HFF-Myc (cell line): Measurements from ENCODE around the gene CDNF.

Experiments
- DNase-seq: peaks from one replicate; pipeline ENCODE4 v3.0.0-alpha.2; 2011; ENCODE audit warnings: low read depth; ENCODE audit errors: extremely low read depth
- H3K4me3 ChIP-seq: replicated peaks from 2 replicates; pipeline ENCODE4 v1.5.1; 2011; ENCODE audit warnings: low read depth, mild to moderate bottlenecking, control low read depth, low read length
- TF ChIP-seq, protein P1 (sequence below): IDR thresholded peaks from 2 replicates; pipeline ENCODE4 v1.5.1; 2012; ENCODE audit warnings: mild to moderate bottlenecking, low read depth, low read length, control low read depth; ENCODE audit errors: missing control alignments

Gene CDNF

GRCh38 chr10:14858338-14858960, 20.6 kb upstream of the CDNF start:
- DNase-seq, result no peak
- H3K4me3 ChIP-seq, result no peak overlapping the region
- TF ChIP-seq, protein P1, sequence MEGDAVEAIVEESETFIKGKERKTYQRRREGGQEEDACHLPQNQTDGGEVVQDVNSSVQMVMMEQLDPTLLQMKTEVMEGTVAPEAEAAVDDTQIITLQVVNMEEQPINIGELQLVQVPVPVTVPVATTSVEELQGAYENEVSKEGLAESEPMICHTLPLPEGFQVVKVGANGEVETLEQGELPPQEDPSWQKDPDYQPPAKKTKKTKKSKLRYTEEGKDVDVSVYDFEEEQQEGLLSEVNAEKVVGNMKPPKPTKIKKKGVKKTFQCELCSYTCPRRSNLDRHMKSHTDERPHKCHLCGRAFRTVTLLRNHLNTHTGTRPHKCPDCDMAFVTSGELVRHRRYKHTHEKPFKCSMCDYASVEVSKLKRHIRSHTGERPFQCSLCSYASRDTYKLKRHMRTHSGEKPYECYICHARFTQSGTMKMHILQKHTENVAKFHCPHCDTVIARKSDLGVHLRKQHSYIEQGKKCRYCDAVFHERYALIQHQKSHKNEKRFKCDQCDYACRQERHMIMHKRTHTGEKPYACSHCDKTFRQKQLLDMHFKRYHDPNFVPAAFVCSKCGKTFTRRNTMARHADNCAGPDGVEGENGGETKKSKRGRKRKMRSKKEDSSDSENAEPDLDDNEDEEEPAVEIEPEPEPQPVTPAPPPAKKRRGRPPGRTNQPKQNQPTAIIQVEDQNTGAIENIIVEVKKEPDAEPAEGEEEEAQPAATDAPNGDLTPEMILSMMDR, result no peak

GRCh38 chr10:14855453-14855852, 17.6 kb upstream of the CDNF start:
- no peak overlapping the region for H3K4me3 ChIP-seq
- DNase-seq, result no peak
- TF ChIP-seq, protein P1, result no peak

GRCh38 chr10:14852236-14852635, 14.4 kb upstream of the CDNF start:
- TF ChIP-seq, protein P1, result no peak
- DNase-seq, result no peak
- no peak overlapping the region for H3K4me3 ChIP-seq

DNA sequence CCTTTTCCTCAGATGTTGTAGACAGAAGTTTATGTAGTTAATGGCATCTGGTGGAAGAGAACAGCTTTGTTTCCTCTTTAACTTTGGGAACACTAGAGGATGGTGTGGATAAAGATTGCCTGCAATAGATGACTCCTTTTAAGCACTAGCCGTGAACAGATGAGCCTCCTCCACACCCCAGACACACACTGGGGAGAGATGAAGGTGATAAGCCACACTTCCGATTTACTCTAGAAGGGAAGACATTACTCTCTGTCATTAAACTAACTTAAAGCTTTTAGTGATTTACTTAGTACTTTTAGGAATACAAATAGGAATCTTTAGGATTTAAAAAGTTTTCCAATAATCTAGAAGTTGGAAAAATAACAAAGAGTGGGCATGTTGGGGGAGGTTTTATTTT, 7.1 kb upstream of the CDNF start:
- no peak for DNase-seq
- H3K4me3 ChIP-seq, result no peak overlapping the region
- TF ChIP-seq, protein P1, result no peak

DNA sequence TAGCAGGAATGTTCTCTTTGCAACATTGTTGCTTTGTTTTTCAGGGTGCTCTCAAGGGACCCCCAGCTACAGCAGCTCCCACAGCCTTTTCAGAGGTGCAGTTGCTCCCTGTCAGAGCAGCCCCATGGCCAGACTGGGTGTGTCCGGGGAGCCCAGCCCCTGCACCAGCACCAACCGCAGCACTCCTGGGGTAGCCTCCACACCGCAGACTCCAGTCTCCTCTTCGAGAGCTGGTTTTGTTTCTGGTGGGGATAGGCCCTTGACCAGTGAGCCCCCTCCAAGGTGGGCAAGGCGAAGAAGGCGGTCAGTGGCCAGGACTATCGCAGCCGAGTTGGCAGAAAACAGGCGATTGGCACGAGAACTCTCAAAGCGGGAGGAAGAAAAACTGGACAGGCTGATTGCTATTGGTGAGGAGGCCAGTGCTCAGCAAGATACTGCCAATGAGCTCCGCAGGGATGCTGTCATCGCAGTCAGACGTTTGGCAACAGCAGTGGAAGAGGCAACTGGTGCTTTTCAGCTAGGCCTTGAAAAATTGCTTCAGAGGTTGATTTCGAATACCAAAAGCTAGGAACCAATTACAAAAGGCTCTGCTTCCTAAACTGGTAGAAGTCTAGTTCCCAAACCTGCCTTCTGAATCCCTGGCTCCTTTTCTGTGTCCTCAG, 5.6 kb upstream of the CDNF start:
- TF ChIP-seq, protein P1, result no peak
- no peak overlapping the region for H3K4me3 ChIP-seq
- no peak for DNase-seq

- TF ChIP-seq, protein P1, result no peak
These were observed 2.3 kb upstream of the CDNF start for GRCh38 chr10:14840178-14840577.

More at GRCh38 chr10:14840178-14840577, 2.3 kb upstream of the CDNF start:
- no peak overlapping the region for H3K4me3 ChIP-seq
- no peak for DNase-seq
